SK-N-SH treated with all-trans-retinoic acid at 6 μM for 48 hours (cell line): ENCODE data around the gene BRSK1.

Source experiments
- ATAC-seq: fragments of 200-7000 bp; cut with Tn5 transposase; 3 replicates; pipeline ENCODE4 v1.9.1; 2020; ENCODE audit warnings: mild to moderate bottlenecking, moderate library complexity
- BACH2 ChIP-seq: fragments of 250-450 bp; sonication (Bioruptor Pico); IDR thresholded peaks from 2 replicates; pipeline ENCODE4 v1.9.0; 2021; ENCODE audit warnings: mild to moderate bottlenecking, borderline replicate concordance
- CSDC2 ChIP-seq: fragments of 250-450 bp; sonication (Bioruptor Pico); IDR thresholded peaks from 2 replicates; pipeline ENCODE4 v1.5.0; 2020; ENCODE audit warnings: mild to moderate bottlenecking, moderate library complexity
- ESRRG ChIP-seq: fragments of 250-450 bp; sonication (Bioruptor Pico); IDR thresholded peaks from 2 replicates; pipeline ENCODE4 v1.6.1; 2021; ENCODE audit warnings: mild to moderate bottlenecking
- ISL1 ChIP-seq: fragments of 250-450 bp; sonication (Bioruptor Pico); IDR thresholded peaks from 2 replicates; pipeline ENCODE4 v2.1.2; 2022; ENCODE audit warnings: mild to moderate bottlenecking, moderate library complexity
- OSR1 ChIP-seq: fragments of 250-450 bp; sonication (Bioruptor Pico); IDR thresholded peaks from 2 replicates; pipeline ENCODE4 v1.8.0; 2022; ENCODE audit warnings: moderate library complexity, mild to moderate bottlenecking, inconsistent platforms
- PPARA ChIP-seq: fragments of 250-450 bp; sonication (Bioruptor Pico); IDR thresholded peaks from 2 replicates; pipeline ENCODE4 v1.5.0; 2020; ENCODE audit warnings: mild to moderate bottlenecking, borderline replicate concordance
- RARB ChIP-seq: fragments of 250-450 bp; sonication (Bioruptor Pico); IDR thresholded peaks from 2 replicates; pipeline ENCODE4 v1.8.0; 2021; ENCODE audit warnings: mild to moderate bottlenecking, moderate library complexity
- SNAI2 ChIP-seq: fragments of 250-450 bp; sonication (Bioruptor Pico); IDR thresholded peaks from 2 replicates; pipeline ENCODE4 v1.5.0; 2020; ENCODE audit warnings: mild to moderate bottlenecking, moderate library complexity
- TCF4 ChIP-seq: fragments of 250-450 bp; sonication (Bioruptor Pico); IDR thresholded peaks from 2 replicates; pipeline ENCODE4 v1.8.0; 2021; ENCODE audit warnings: mild to moderate bottlenecking, moderate library complexity, borderline replicate concordance
- TOX ChIP-seq: fragments of 250-450 bp; sonication (Bioruptor Pico); IDR thresholded peaks from 2 replicates; pipeline ENCODE4 v1.8.0; 2021; ENCODE audit warnings: mild to moderate bottlenecking, moderate library complexity, borderline replicate concordance
- ZC3H10 ChIP-seq: fragments of 250-450 bp; sonication (Bioruptor Pico); IDR thresholded peaks from 2 replicates; pipeline ENCODE4 v1.5.1; 2021; ENCODE audit warnings: mild to moderate bottlenecking, moderate library complexity
- ZFP3 ChIP-seq: fragments of 250-450 bp; sonication (Bioruptor Pico); IDR thresholded peaks from 2 replicates; pipeline ENCODE4 v1.5.0; 2020; ENCODE audit warnings: mild to moderate bottlenecking, moderate library complexity
- ZFP30 ChIP-seq: fragments of 450-650 bp; formaldehyde crosslinking; IDR thresholded peaks from 2 replicates; pipeline ENCODE4 v1.5.0; 2022; ENCODE audit warnings: mild to moderate bottlenecking, moderate library complexity
- ZNF565 ChIP-seq: fragments of 450-650 bp; formaldehyde crosslinking; conservative IDR thresholded peaks from 2 replicates; pipeline ENCODE4 v1.5.0; 2020; ENCODE audit warnings: low read depth, mild to moderate bottlenecking, moderate library complexity
- ZNF70 ChIP-seq: fragments of 450-650 bp; formaldehyde crosslinking; IDR thresholded peaks from 2 replicates; pipeline ENCODE4 v1.5.0; 2020; ENCODE audit warnings: mild to moderate bottlenecking, moderate library complexity
- ZNF8 ChIP-seq: fragments of 450-650 bp; formaldehyde crosslinking; IDR thresholded peaks from 2 replicates; pipeline ENCODE4 v1.5.0; 2020; ENCODE audit warnings: mild to moderate bottlenecking, moderate library complexity
- TF ChIP-seq, protein P1 (sequence below): fragments of 250-450 bp; sonication (Bioruptor Pico); IDR thresholded peaks from 2 replicates; pipeline ENCODE4 v1.5.1; 2021; ENCODE audit warnings: mild to moderate bottlenecking, moderate library complexity
- TF ChIP-seq, protein P2 (sequence below): fragments of 250-450 bp; sonication (Bioruptor Pico); IDR thresholded peaks from 2 replicates; pipeline ENCODE4 v1.5.0; 2020; ENCODE audit warnings: mild to moderate bottlenecking, moderate library complexity
- TF ChIP-seq, protein P3 (sequence below): fragments of 250-450 bp; sonication (Bioruptor Pico); IDR thresholded peaks from 2 replicates; pipeline ENCODE4 v1.8.0; 2020; ENCODE audit warnings: mild to moderate bottlenecking, moderate library complexity, borderline replicate concordance
- TF ChIP-seq, protein P4 (sequence below): fragments of 250-450 bp; sonication (Bioruptor Pico); IDR thresholded peaks from 2 replicates; pipeline ENCODE4 v1.5.1; 2020; ENCODE audit warnings: low read depth, mild to moderate bottlenecking, moderate library complexity
- TF ChIP-seq, protein P5 (sequence below): fragments of 250-450 bp; sonication (Bioruptor Pico); IDR thresholded peaks from 2 replicates; pipeline ENCODE4 v1.8.0; 2021; ENCODE audit warnings: low read depth, mild to moderate bottlenecking, moderate library complexity, borderline replicate concordance

BRSK1 gene

DNA sequence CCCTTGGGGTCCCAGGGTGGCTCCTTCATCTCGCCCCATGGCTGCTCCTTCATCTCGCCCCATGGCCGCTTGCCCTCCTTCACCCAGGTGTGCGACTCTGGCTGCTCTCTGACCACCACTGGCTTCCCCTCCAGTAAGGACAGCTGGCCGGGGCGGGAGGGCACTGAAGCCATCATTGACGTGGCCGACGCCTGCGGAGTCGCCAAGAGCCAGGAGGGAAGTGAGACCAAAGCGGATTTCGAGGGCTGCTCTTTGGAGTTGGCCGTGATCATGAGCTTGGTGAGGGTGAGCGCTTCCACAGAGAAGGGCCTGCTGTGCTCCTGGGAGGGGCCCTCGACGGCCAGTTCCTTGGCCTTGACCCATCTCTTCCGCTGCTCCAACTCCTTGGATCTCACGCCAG lies 74.7 kb downstream of the BRSK1 start (continued):
- TF ChIP-seq, protein P1, sequence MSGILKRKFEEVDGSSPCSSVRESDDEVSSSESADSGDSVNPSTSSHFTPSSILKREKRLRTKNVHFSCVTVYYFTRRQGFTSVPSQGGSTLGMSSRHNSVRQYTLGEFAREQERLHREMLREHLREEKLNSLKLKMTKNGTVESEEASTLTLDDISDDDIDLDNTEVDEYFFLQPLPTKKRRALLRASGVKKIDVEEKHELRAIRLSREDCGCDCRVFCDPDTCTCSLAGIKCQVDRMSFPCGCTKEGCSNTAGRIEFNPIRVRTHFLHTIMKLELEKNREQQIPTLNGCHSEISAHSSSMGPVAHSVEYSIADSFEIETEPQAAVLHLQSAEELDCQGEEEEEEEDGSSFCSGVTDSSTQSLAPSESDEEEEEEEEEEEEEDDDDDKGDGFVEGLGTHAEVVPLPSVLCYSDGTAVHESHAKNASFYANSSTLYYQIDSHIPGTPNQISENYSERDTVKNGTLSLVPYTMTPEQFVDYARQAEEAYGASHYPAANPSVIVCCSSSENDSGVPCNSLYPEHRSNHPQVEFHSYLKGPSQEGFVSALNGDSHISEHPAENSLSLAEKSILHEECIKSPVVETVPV (CRISPR knock-in tag) = no peak
- TF ChIP-seq OSR1 (CRISPR knock-in tag) = no peak
- TF ChIP-seq BACH2 = no peak
- TF ChIP-seq ZNF70 (CRISPR knock-in tag) = no peak
- no peak for TF ChIP-seq ESRRG
- no peak for TF ChIP-seq CSDC2
- TF ChIP-seq ZC3H10 (CRISPR knock-in tag) = no peak

DNA sequence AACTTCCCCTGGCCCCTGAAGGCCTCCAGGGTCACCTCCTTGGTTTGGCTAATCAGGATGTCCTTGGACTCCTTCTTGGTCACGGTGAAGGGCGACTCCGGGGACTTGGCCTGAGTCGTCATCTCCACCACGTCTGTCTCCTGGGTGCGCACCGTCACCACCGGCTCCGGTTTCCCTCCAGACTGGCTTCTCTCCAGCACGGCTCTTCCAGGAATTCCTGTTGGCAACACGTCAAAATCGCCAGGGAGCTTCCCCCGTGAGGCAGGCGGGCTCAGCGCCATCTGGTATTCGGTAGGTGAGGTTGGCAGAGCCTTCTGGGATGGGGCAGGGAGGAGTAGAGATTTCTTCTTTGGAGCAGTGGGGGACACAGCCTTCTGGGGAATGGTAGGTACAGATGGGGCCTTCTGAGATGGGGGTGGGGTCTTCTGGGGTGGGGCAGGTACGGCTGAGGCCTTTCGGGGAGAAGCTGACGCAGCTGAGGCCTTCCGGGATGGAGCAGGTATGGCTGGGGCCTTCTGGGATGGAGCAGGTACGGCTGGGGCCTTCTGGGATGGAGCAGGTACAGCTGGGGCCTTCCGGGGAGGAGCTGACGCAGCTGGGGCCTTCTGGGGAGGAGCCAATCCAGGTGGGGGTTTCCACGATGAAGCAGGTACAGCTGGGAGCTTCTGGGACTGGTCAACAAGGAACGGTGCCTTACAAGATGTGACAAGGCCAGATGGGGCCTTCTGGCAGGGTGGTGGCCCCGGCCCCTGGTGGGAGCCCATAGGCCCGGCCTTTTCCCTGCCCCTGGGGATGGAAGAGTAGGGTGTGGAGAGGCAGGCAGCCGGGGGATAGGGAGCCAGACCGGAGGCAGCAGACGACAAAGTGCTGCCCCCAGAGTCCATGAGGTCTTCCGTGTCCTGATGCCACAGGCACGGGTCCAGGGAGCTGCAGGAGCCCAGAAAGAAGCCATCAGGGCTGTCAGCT lies 75.4 kb downstream of the BRSK1 start:
- TF ChIP-seq, protein P2, sequence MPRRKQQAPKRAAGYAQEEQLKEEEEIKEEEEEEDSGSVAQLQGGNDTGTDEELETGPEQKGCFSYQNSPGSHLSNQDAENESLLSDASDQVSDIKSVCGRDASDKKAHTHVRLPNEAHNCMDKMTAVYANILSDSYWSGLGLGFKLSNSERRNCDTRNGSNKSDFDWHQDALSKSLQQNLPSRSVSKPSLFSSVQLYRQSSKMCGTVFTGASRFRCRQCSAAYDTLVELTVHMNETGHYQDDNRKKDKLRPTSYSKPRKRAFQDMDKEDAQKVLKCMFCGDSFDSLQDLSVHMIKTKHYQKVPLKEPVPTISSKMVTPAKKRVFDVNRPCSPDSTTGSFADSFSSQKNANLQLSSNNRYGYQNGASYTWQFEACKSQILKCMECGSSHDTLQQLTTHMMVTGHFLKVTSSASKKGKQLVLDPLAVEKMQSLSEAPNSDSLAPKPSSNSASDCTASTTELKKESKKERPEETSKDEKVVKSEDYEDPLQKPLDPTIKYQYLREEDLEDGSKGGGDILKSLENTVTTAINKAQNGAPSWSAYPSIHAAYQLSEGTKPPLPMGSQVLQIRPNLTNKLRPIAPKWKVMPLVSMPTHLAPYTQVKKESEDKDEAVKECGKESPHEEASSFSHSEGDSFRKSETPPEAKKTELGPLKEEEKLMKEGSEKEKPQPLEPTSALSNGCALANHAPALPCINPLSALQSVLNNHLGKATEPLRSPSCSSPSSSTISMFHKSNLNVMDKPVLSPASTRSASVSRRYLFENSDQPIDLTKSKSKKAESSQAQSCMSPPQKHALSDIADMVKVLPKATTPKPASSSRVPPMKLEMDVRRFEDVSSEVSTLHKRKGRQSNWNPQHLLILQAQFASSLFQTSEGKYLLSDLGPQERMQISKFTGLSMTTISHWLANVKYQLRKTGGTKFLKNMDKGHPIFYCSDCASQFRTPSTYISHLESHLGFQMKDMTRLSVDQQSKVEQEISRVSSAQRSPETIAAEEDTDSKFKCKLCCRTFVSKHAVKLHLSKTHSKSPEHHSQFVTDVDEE = no peak
- TF ChIP-seq ISL1 (no peak), BACH2 (no peak), ZFP30 (CRISPR knock-in tag) (no peak), RARB (CRISPR knock-in tag) (no peak), ZFP3 (CRISPR knock-in tag) (no peak), TCF4 (CRISPR knock-in tag) (no peak), PPARA (CRISPR knock-in tag) (no peak), ESRRG (no peak), CSDC2 (no peak), ZNF8 (CRISPR knock-in tag) (no peak)
- TF ChIP-seq, protein P1 (CRISPR knock-in tag) = no peak
- TF ChIP-seq, protein P3, sequence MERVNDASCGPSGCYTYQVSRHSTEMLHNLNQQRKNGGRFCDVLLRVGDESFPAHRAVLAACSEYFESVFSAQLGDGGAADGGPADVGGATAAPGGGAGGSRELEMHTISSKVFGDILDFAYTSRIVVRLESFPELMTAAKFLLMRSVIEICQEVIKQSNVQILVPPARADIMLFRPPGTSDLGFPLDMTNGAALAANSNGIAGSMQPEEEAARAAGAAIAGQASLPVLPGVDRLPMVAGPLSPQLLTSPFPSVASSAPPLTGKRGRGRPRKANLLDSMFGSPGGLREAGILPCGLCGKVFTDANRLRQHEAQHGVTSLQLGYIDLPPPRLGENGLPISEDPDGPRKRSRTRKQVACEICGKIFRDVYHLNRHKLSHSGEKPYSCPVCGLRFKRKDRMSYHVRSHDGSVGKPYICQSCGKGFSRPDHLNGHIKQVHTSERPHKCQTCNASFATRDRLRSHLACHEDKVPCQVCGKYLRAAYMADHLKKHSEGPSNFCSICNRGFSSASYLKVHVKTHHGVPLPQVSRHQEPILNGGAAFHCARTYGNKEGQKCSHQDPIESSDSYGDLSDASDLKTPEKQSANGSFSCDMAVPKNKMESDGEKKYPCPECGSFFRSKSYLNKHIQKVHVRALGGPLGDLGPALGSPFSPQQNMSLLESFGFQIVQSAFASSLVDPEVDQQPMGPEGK = no peak
- TF ChIP-seq, protein P4, sequence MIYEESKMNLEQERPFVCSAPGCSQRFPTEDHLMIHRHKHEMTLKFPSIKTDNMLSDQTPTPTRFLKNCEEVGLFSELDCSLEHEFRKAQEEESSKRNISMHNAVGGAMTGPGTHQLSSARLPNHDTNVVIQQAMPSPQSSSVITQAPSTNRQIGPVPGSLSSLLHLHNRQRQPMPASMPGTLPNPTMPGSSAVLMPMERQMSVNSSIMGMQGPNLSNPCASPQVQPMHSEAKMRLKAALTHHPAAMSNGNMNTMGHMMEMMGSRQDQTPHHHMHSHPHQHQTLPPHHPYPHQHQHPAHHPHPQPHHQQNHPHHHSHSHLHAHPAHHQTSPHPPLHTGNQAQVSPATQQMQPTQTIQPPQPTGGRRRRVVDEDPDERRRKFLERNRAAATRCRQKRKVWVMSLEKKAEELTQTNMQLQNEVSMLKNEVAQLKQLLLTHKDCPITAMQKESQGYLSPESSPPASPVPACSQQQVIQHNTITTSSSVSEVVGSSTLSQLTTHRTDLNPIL (CRISPR knock-in tag) = no peak
- ATAC-seq = no peak

DNA sequence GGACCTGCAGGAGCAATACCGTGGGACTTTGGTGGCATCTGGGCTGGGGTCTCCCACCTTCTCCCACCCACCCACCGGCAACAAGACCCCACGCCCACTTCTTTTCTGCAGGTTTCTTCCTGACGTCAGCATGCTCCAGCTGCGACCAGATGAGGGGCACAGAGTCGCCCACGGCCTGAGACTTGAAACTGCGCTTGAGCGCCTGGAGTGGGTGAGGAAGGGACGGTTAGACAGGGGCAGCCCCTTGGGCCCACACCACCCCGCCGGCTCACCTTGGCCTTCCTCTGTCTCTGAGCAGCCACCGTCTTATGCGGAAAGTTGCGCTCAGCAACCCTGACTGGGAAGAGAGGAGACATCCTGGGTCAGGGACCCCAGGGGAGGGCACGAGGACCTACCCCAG lies 77.1 kb downstream of the BRSK1 start:
- ATAC-seq = no peak
- TF ChIP-seq, protein P3 = no peak
- TF ChIP-seq TCF4 (CRISPR knock-in tag) = no peak
- no peak for TF ChIP-seq BACH2
- TF ChIP-seq ZNF565 (CRISPR knock-in tag) = no peak
- TF ChIP-seq OSR1 (CRISPR knock-in tag) = no peak
- no peak for TF ChIP-seq RARB (CRISPR knock-in tag)
- no peak for TF ChIP-seq SNAI2 (CRISPR knock-in tag)
- no peak for TF ChIP-seq ZFP3 (CRISPR knock-in tag)
- TF ChIP-seq, protein P2 = no peak
- no peak for TF ChIP-seq TOX (CRISPR knock-in tag)
- TF ChIP-seq ZNF8 (CRISPR knock-in tag) = no peak
- TF ChIP-seq, protein P5, sequence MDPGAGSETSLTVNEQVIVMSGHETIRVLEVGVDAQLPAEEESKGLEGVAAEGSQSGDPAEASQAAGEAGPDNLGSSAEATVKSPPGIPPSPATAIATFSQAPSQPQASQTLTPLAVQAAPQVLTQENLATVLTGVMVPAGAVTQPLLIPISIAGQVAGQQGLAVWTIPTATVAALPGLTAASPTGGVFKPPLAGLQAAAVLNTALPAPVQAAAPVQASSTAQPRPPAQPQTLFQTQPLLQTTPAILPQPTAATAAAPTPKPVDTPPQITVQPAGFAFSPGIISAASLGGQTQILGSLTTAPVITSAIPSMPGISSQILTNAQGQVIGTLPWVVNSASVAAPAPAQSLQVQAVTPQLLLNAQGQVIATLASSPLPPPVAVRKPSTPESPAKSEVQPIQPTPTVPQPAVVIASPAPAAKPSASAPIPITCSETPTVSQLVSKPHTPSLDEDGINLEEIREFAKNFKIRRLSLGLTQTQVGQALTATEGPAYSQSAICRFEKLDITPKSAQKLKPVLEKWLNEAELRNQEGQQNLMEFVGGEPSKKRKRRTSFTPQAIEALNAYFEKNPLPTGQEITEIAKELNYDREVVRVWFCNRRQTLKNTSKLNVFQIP = no peak
- no peak for TF ChIP-seq PPARA (CRISPR knock-in tag)
